Ishikawa (cell line): ENCODE results near the gene CFAP20DC.

Experiments used
- CEBPB ChIP-seq: IDR thresholded peaks from 2 replicates; pipeline ENCODE4 v1.6.1; 2012
- CREB1 ChIP-seq: IDR thresholded peaks from 2 replicates; pipeline ENCODE4 v1.6.1; 2012; ENCODE audit warnings: low read depth
- EGR1 ChIP-seq: IDR thresholded peaks from 2 replicates; pipeline ENCODE4 v1.6.1; 2012
- FOXM1 ChIP-seq: IDR thresholded peaks from 2 replicates; pipeline ENCODE4 v1.6.1; 2012; ENCODE audit warnings: low read depth, borderline replicate concordance
- NFIC ChIP-seq: IDR thresholded peaks from 2 replicates; pipeline ENCODE4 v1.6.1; 2012
- RAD21 ChIP-seq: IDR thresholded peaks from 2 replicates; pipeline ENCODE4 v1.6.1; 2012; ENCODE audit warnings: low read depth
- TCF12 ChIP-seq: IDR thresholded peaks from 2 replicates; pipeline ENCODE4 v1.6.1; 2012; ENCODE audit warnings: low read depth
- TEAD4 ChIP-seq: IDR thresholded peaks from 2 replicates; pipeline ENCODE4 v1.6.1; 2012
- ZBTB7A ChIP-seq: IDR thresholded peaks from 2 replicates; pipeline ENCODE4 v1.6.1; 2012; ENCODE audit warnings: low read depth
- TF ChIP-seq, protein P1 (sequence below): IDR thresholded peaks from 2 replicates; pipeline ENCODE4 v1.6.1; 2012; ENCODE audit warnings: low read depth, mild to moderate bottlenecking
- TF ChIP-seq, protein P2 (sequence below): IDR thresholded peaks from 2 replicates; pipeline ENCODE4 v1.6.1; 2012
- TF ChIP-seq, protein P3 (sequence below): IDR thresholded peaks from 2 replicates; pipeline ENCODE4 v1.6.1; 2012

DNA sequence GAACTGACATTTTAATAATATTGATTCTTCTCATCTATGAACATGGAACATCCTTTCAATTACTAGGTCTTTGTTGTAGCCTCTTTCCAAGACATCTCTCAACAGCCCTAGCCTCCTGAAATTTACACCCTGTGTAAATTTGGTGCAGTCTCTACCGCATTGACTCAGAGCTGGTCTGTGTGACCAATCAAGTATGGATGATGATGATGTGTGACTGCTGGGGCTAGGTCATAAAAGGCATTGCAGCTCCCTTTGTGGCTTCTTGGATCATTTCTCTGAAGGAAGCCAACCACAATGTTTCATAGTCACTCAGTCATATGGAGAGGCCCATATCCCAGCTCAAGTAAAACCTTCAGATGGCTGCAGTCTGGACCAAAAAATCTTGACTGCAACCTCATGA, 321.1 kb downstream of the CFAP20DC start:
- TF ChIP-seq, protein P1, sequence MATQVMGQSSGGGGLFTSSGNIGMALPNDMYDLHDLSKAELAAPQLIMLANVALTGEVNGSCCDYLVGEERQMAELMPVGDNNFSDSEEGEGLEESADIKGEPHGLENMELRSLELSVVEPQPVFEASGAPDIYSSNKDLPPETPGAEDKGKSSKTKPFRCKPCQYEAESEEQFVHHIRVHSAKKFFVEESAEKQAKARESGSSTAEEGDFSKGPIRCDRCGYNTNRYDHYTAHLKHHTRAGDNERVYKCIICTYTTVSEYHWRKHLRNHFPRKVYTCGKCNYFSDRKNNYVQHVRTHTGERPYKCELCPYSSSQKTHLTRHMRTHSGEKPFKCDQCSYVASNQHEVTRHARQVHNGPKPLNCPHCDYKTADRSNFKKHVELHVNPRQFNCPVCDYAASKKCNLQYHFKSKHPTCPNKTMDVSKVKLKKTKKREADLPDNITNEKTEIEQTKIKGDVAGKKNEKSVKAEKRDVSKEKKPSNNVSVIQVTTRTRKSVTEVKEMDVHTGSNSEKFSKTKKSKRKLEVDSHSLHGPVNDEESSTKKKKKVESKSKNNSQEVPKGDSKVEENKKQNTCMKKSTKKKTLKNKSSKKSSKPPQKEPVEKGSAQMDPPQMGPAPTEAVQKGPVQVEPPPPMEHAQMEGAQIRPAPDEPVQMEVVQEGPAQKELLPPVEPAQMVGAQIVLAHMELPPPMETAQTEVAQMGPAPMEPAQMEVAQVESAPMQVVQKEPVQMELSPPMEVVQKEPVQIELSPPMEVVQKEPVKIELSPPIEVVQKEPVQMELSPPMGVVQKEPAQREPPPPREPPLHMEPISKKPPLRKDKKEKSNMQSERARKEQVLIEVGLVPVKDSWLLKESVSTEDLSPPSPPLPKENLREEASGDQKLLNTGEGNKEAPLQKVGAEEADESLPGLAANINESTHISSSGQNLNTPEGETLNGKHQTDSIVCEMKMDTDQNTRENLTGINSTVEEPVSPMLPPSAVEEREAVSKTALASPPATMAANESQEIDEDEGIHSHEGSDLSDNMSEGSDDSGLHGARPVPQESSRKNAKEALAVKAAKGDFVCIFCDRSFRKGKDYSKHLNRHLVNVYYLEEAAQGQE: no peak
- TF ChIP-seq CREB1 (no peak), TCF12 (no peak), CEBPB (no peak), RAD21 (no peak), EGR1 (no peak), TEAD4 (no peak), FOXM1 (no peak), ZBTB7A (no peak), NFIC (no peak)
- TF ChIP-seq, protein P2, sequence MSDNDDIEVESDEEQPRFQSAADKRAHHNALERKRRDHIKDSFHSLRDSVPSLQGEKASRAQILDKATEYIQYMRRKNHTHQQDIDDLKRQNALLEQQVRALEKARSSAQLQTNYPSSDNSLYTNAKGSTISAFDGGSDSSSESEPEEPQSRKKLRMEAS: no peak
- TF ChIP-seq, protein P3, sequence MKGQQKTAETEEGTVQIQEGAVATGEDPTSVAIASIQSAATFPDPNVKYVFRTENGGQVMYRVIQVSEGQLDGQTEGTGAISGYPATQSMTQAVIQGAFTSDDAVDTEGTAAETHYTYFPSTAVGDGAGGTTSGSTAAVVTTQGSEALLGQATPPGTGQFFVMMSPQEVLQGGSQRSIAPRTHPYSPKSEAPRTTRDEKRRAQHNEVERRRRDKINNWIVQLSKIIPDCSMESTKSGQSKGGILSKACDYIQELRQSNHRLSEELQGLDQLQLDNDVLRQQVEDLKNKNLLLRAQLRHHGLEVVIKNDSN: no peak
